CD4-positive, alpha-beta T cell treated with Interleukin-6 at 100 ng/mL for 8 hours (primary cell): Measurements from ENCODE around the gene NKAIN2.
"Not testable (repeated sequence)": the region's sequence is repeated elsewhere in the genome, so short reads cannot be mapped to it uniquely, and the experiment has no call there.

Experiments used
- DNase-seq: peaks from one replicate; pipeline ENCODE4 v3.0.0-alpha.2; 2020; ENCODE audit warnings: mixed read lengths, low spot score

NKAIN2 gene

DNA sequence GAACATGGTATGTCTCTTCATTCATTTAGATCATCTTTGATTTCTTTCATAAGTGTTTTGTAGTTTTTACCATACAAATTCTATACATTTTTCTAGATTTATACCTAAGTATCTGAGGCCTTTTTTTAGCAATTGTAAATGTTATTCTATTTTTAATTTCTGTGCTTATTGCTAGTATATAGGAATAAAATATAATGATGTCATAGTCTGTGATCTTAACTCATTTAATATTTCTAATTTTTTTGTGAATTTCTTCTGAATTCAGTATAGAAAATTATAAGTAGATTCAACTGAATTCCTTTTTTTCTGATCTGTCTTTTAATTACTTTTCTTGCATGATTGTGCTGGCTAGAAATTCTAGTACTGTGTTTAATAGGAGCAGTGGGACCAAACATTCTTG is 520.6 kb downstream of the NKAIN2 start:
- no peak for DNase-seq

DNA sequence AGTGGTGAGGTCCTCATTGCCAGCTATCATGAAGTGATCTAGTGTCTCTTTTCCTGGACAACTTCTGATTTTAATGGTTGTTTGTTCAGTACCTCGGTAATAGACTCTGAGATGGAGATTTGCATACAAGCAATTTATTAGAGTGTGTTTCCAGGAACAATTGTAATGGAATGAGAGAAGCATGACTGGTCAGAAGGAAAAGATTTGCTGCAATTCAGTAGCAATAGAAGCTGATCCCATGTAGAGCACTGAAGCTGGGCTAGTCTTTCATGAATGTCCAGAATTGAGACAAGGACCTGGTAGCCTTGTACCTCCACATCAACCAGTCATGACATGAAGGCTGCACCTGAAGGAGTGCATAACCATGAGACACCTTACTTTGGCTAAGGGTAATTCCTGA is 526.5 kb downstream of the NKAIN2 start:
- no peak for DNase-seq

- no peak for DNase-seq
Measured at GRCh38 chr6:124334359-124334758, 530.7 kb downstream of the NKAIN2 start.

DNA sequence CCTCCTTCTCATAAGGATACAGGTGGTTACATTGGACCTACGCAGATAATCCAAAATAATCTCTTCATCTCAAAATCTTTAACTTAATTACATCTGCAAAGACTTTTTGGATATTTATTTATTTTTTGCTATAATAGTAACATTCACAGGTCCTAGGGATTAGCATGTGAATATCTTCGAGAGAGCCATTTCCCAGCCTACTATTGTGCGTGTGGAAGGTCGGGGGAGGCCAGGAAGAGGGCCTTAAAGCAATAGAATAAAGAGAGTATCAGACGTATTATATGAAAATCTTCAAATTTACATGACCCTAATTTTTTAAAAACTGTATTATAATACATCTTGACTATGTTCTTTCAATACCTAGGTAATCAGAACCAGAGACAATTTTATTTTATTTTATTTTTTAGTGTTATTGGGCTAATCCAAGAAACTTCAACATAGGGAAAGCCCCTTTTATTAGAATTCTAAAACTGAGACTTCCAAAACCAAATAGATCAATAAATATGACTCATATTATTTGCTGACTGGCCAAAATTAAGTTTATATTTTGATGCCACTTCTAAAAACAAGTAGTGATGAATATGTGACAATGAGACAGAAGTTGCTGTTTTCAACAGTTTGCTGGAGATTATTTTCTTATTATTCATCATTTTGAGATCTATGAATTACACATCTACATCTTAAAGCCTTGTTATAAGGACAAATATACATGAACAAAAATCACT is 536.1 kb downstream of the NKAIN2 start:
- no peak for DNase-seq

- not testable (repeated sequence) for DNase-seq
Measured at GRCh38 chr6:124348339-124348738, 544.7 kb downstream of the NKAIN2 start.

DNA sequence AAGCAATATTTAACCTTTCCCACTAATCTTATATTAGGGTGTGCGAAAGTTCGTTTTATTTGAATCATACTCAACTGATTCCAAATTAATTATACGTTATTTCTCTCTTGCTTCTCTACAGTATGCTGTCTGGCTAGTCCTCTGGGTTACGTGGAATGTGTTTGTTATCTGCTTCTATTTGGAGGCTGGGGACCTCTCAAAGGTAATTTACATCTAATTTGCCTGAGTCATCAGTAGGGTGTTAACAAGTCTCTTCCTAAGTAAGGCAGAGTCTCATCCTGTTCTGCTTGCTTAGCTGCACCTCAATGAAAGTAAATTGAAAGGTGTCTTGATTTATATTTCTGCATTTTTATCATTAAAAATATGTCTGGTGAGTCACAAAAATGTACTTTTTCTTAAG is 551.5 kb downstream of the NKAIN2 start:
- no peak for DNase-seq

GRCh38 chr6:124356276-124356810 is 552.7 kb downstream of the NKAIN2 start:
- DNase-seq, result no peak

DNA sequence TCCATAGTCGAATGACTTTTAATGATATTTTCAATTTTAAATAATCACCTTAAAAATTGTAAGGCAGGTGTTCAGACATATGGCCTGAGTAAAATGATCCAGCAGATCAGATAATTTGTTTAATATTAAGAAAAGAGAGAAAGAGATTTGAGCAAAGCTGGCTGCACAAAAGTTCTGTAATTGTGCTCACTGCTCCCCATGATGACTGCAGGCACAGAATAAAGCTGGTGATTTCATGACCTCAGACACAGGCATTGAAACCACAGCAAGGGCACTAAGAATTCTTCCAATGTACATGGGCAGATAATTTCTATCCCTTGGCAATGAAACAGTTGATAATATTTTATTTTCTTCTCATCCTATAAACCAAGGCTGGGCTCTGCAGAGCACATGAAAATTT is 553.1 kb downstream of the NKAIN2 start:
- no peak for DNase-seq

DNA sequence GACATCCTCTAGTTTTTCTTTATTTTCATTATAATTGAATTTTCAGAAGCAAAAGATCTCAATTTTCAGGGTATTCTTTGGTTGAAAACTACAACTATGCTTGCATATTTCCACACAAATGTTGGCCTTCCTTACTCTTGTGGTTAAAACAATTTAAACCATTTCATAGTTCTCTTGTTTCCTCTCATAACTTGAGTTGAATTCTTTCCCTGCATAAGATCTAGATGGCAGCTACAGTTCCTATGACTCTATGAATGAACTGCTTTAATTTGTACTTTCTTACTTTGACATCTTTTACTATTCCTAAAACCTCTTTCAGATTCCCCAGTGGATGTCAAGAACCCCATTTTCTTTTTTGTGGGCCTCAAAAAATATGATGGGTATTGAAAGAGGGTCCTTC is 564.5 kb downstream of the NKAIN2 start:
- no peak for DNase-seq

GRCh38 chr6:124371974-124372475 is 568.4 kb downstream of the NKAIN2 start:
- DNase-seq, result no peak

- DNase-seq, result no peak
Measured at GRCh38 chr6:124373386-124373785, 569.7 kb downstream of the NKAIN2 start.

DNA sequence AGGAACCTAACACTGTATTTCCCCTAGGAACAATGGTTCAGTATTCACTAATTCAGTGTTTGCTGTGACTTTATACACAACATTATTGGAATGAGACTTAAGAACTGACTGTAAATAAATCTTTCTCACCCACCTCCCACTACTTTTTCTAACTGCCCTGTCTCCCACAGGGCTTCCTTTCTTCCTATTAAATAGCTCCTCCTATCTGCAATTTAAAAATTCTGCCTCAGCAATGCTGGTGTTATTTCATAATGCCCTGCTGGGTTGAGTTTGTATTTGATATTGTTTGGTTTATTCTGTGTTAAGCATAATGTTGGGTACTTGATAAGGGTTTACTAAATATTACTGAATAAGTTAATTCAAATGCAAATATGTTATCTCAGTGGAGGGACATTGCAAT is 585.5 kb downstream of the NKAIN2 start:
- DNase-seq, result no peak

- no peak for DNase-seq
Measured at GRCh38 chr6:124393536-124393935, 589.9 kb downstream of the NKAIN2 start.

DNA sequence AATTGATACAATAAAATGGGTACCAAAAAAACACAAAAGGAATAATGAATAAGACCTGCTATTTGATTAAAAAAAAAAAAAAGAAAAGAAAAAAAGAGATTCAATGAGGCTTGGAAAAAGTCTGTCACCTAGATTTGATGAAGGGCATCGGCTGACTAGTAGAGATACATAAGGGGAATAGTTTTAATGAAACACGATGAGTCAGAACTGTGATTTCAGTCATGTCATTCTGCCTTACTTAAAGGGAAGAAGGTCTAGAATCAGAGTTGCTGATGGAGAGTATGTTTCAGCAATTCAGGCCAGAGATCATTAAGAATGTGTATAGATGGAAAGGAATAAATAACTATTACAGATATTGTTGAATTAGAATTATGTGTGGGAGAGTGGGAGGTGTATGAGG is 592.7 kb downstream of the NKAIN2 start:
- DNase-seq, result no peak

DNA sequence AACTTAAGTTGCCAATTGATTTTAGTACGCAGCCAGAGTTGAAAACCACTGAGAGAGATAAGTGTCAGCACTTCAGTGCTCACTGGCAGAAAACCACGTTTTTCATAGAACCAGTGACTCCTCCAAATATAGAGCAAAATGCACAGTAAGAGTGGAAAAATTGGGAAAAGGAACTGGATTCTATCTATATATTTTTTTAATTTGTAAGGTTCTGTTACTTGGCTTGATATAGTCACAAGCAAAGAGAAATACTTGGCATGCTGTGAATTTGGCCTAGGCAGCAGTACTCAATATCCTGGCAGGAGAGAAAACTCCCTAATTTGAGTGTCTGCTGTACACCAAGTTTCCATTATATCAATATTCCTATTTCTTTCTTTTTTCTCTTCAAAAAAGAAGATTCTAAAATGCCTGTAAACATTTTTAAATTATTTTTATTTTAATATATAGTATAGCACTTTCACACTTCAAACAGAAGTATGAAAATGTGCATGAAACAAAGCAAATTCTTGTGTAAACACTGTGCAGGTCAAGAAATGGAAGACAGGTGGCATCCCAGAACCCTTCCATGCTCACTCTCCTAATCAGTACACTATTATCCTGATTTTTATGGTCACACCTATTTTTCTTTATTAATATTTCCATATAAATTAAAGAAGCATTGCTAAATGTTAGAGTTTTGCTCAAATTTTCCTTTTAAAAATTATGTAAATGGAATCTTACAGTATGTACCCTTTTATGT is 596.8 kb downstream of the NKAIN2 start:
- DNase-seq, result no peak

GRCh38 chr6:124410425-124410824 is 606.8 kb downstream of the NKAIN2 start:
- not testable (repeated sequence) for DNase-seq

DNA sequence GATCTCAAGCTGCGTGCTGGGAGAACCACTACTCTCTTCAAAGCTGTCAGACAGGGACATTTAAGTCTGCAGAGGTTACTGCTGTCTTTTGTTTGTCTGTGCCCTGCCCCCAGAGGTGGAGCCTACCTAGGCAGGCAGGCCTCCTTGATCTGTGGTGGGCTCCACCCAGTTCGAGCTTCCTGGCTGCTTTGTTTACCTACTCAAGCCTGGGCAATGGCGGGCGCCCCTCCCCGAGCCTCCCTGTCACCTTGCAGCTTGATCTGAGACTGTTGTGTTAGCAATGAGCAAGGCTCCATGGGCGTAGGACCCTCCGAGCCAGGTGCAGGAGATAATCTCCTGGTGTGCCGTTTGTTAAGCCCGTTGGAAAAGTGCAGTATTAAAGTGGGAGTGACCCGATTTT is 609.0 kb downstream of the NKAIN2 start:
- not testable (repeated sequence) for DNase-seq

- DNase-seq, result no peak
Measured at GRCh38 chr6:124420116-124420840, 616.6 kb downstream of the NKAIN2 start.

- DNase-seq, result no peak
Measured at GRCh38 chr6:124423621-124424020, 620.0 kb downstream of the NKAIN2 start.

- no peak for DNase-seq
Measured at GRCh38 chr6:124430740-124431318, 627.2 kb downstream of the NKAIN2 start.

DNA sequence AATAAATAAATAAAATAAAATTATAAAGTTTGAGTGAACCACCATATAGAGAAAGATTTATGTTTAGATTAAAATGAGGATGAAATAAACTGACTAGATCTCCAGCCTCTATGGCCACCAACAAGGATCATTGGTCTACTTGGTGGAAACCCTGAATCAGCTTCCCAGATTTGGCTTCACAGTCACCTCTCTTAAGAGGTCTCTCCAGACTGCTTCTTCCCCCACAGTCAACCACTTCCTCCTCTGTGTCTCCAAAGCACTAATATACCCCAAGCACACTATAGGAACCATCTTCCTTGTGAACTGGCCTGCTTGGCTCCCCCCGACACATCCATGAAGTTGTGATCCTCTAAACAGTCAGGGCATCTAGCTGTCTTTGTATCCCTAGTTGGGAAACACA is 629.0 kb downstream of the NKAIN2 start:
- no peak for DNase-seq
